HepG2 (cell line): ENCODE data around the gene SPOP. TPM values are rescaled to one million over a fixed set of nuclear protein-coding genes. Genes with fewer than 3 reads are reported as not detected.

Experiments
- ASH2L ChIP-seq: fragments of 300-600, 200-600 bp; sonication (generic); IDR thresholded peaks from 2 replicates; pipeline ENCODE4 v1.7.0; 2017; ENCODE audit warnings: low read depth, mild to moderate bottlenecking, moderate library complexity, mixed read lengths, low read length; ENCODE audit not compliant: insufficient read length
- CCDC6 ChIP-seq: sonication (generic); formaldehyde crosslinking; IDR thresholded peaks from 2 replicates; pipeline ENCODE4 v1.8.1; 2022; ENCODE audit warnings: mild to moderate bottlenecking, missing genetic modification reagents, moderate library complexity
- KLF9 ChIP-seq: IDR thresholded peaks from 2 replicates; pipeline ENCODE4 v1.6.1; 2016; ENCODE audit warnings: low read depth
- SP5 ChIP-seq: IDR thresholded peaks from 2 replicates; pipeline ENCODE4 v1.6.1; 2016; ENCODE audit warnings: low read depth, borderline replicate concordance
- ZFP36L1 ChIP-seq: sonication (generic); formaldehyde crosslinking; IDR thresholded peaks from 2 replicates; pipeline ENCODE4 v1.8.0; 2022; ENCODE audit warnings: mild to moderate bottlenecking, missing genetic modification reagents, moderate library complexity
- ZNF256 ChIP-seq: sonication (generic); formaldehyde crosslinking; conservative IDR thresholded peaks from 2 replicates; pipeline ENCODE4 v1.4.0; 2020; ENCODE audit warnings: missing genetic modification reagents
- ZNF660 ChIP-seq: sonication (generic); formaldehyde crosslinking; IDR thresholded peaks from 2 replicates; pipeline ENCODE4 v1.5.1; 2020; ENCODE audit warnings: mild to moderate bottlenecking, low read depth, missing genetic modification reagents, borderline replicate concordance
- ZNF781 ChIP-seq: sonication (generic); formaldehyde crosslinking; IDR thresholded peaks from 2 replicates; pipeline ENCODE4 v1.5.1; 2020; ENCODE audit warnings: borderline replicate concordance, mild to moderate bottlenecking, missing genetic modification reagents; ENCODE audit errors: not compliant biosample characterization
- polyA plus RNA-seq, 8 experiments: library from polyadenylated mRNA; depleted of rRNA in 3 of 8; stranded (reverse) in 7 of 8; unstranded in 1 of 8; fragments of >200 nt; fragmentation: Illumina TruSeq in 4 of 8; extraction: Trizol in 4 of 8; gene quantifications; 2 replicates each; pipeline versions ENCODE4 v1.2.1 to v1.2.3, GENCODE V29; 2011 to 2016; ENCODE audit warnings: low read depth in 4 of 8, missing spikeins in 1 of 8, mixed read lengths in 1 of 8; ENCODE audit not compliant: insufficient read depth in 1 of 8
- total RNA-seq, 5 experiments: library from RNA; depleted of rRNA; stranded (reverse); fragments of >200 nt; fragmentation: Illumina TruSeq; extraction: Trizol; gene quantifications; 2 replicates each; pipeline ENCODE4 v1.2.3, GENCODE V29; 2016; ENCODE audit warnings: low read depth in 1 of 5
- TF ChIP-seq, protein P1 (sequence below): sonication (generic); formaldehyde crosslinking; conservative IDR thresholded peaks from 2 replicates; pipeline ENCODE4 v1.4.0; 2020; ENCODE audit warnings: missing genetic modification reagents
- TF ChIP-seq, protein P2 (sequence below): sonication (generic); formaldehyde crosslinking; IDR thresholded peaks from 2 replicates; pipeline ENCODE4 v1.5.1; 2020; ENCODE audit warnings: mild to moderate bottlenecking, missing genetic modification reagents, moderate library complexity
- TF ChIP-seq, protein P3 (sequence below): sonication (generic); formaldehyde crosslinking; IDR thresholded peaks from 2 replicates; pipeline ENCODE4 v1.4.0; 2020; ENCODE audit warnings: mild to moderate bottlenecking, missing genetic modification reagents
- TF ChIP-seq, protein P4 (sequence below): sonication (generic); formaldehyde crosslinking; IDR thresholded peaks from 2 replicates; pipeline ENCODE4 v1.5.0; 2020; ENCODE audit warnings: mild to moderate bottlenecking, missing genetic modification reagents, borderline replicate concordance

SPOP gene
- total and polyA plus RNA-seq, 2 of the 13 experiments (the other 11 are each of a cell fraction or from before 2014, with no cell fraction given) = 52.8 to 60.8 TPM

- TF ChIP-seq, protein P1, sequence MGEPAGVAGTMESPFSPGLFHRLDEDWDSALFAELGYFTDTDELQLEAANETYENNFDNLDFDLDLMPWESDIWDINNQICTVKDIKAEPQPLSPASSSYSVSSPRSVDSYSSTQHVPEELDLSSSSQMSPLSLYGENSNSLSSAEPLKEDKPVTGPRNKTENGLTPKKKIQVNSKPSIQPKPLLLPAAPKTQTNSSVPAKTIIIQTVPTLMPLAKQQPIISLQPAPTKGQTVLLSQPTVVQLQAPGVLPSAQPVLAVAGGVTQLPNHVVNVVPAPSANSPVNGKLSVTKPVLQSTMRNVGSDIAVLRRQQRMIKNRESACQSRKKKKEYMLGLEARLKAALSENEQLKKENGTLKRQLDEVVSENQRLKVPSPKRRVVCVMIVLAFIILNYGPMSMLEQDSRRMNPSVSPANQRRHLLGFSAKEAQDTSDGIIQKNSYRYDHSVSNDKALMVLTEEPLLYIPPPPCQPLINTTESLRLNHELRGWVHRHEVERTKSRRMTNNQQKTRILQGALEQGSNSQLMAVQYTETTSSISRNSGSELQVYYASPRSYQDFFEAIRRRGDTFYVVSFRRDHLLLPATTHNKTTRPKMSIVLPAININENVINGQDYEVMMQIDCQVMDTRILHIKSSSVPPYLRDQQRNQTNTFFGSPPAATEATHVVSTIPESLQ (CRISPR knock-in tag) = no peak
- TF ChIP-seq CCDC6 (CRISPR knock-in tag) (no peak), ASH2L (no peak), ZNF256 (no peak), ZNF660 (no peak), KLF9 (CRISPR knock-in tag) (no peak), SP5 (CRISPR knock-in tag) (no peak), ZFP36L1 (CRISPR knock-in tag) (no peak), ZNF781 (CRISPR knock-in tag) (no peak)
- TF ChIP-seq, protein P2, sequence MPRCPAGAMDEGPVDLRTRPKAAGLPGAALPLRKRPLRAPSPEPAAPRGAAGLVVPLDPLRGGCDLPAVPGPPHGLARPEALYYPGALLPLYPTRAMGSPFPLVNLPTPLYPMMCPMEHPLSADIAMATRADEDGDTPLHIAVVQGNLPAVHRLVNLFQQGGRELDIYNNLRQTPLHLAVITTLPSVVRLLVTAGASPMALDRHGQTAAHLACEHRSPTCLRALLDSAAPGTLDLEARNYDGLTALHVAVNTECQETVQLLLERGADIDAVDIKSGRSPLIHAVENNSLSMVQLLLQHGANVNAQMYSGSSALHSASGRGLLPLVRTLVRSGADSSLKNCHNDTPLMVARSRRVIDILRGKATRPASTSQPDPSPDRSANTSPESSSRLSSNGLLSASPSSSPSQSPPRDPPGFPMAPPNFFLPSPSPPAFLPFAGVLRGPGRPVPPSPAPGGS = no peak
- TF ChIP-seq, protein P3, sequence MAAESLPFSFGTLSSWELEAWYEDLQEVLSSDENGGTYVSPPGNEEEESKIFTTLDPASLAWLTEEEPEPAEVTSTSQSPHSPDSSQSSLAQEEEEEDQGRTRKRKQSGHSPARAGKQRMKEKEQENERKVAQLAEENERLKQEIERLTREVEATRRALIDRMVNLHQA (CRISPR knock-in tag) = no peak
- TF ChIP-seq, protein P4, sequence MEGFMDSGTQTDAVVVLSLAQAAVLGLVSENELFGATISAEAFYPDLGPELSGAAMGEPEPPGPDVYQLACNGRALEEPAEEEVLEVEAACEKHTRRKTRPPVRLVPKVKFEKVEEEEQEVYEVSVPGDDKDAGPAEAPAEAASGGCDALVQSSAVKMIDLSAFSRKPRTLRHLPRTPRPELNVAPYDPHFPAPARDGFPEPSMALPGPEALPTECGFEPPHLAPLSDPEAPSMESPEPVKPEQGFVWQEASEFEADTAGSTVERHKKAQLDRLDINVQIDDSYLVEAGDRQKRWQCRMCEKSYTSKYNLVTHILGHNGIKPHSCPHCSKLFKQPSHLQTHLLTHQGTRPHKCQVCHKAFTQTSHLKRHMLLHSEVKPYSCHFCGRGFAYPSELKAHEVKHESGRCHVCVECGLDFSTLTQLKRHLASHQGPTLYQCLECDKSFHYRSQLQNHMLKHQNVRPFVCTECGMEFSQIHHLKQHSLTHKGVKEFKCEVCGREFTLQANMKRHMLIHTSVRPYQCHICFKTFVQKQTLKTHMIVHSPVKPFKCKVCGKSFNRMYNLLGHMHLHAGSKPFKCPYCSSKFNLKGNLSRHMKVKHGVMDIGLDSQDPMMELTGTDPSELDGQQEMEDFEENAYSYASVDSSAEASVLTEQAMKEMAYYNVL (CRISPR knock-in tag) = 0 out of 2 replicates have a peak, but pooled peaks have one; percentile 27
Observed at GRCh38 chr17:49691677-49692191, 13.8 kb upstream of the SPOP start (continued).
